Neural cell (in vitro differentiated cells): ENCODE measurements around the gene ITGB5. TPM values are rescaled to one million over a fixed set of nuclear protein-coding genes. Genes with fewer than 3 reads are reported as not detected.

Source experiments
- H2AFZ ChIP-seq: fragments of 200-600, 300-800 bp; sonication (generic), shearing (Covaris generic); 2 replicates; pipeline ENCODE4 v1.6.0; 2014; ENCODE audit warnings: low read depth, mild to moderate bottlenecking, antibody characterized with exemption, low read length, moderate library complexity
- H3F3A ChIP-seq: fragments of 200-600 bp; shearing (Covaris generic); 2 replicates; pipeline ENCODE4 v1.6.1; 2016; ENCODE audit warnings: mild to moderate bottlenecking, moderate library complexity, mixed read lengths, antibody characterized with exemption, low read length; ENCODE audit not compliant: insufficient read depth, poor library complexity, severe bottlenecking
- H3K27ac ChIP-seq: fragments of 200-600, 300-800 bp; sonication (generic), shearing (Covaris generic); 2 replicates; pipeline ENCODE4 v1.5.1; 2014; ENCODE audit warnings: mild to moderate bottlenecking, low read length, moderate library complexity
- H3K27me3 ChIP-seq: fragments of 300-800, 200-600 bp; sonication (generic), shearing (Covaris generic); 2 replicates; pipeline ENCODE4 v1.6.0; 2014; ENCODE audit warnings: mild to moderate bottlenecking, low read depth, low read length, moderate library complexity; ENCODE audit not compliant: insufficient read depth
- H3K36me3 ChIP-seq: fragments of 300-800, 200-600 bp; sonication (generic), shearing (Covaris generic); 2 replicates; pipeline ENCODE4 v1.5.1; 2014; ENCODE audit warnings: mild to moderate bottlenecking, antibody characterized with exemption, low read length, moderate library complexity; ENCODE audit not compliant: insufficient read depth
- H3K4me2 ChIP-seq: fragments of 300-800, 200-600 bp; sonication (generic), shearing (Covaris generic); 2 replicates; pipeline ENCODE4 v1.6.0; 2014; ENCODE audit warnings: mild to moderate bottlenecking, low read length
- H3K4me3 ChIP-seq: fragments of 300-800, 200-600 bp; sonication (generic), shearing (Covaris generic); 2 replicates; pipeline ENCODE4 v1.5.1; 2014; ENCODE audit warnings: mild to moderate bottlenecking, low read length, moderate library complexity
- H3K79me2 ChIP-seq: fragments of 200-600 bp; shearing (Covaris generic); replicated peaks from 2 replicates; pipeline ENCODE4 v1.6.0; 2014; ENCODE audit warnings: mild to moderate bottlenecking, low read length, moderate library complexity; ENCODE audit not compliant: insufficient read depth
- H3K9ac ChIP-seq: fragments of 300-800, 200-600 bp; sonication (generic), shearing (Covaris generic); 2 replicates; pipeline ENCODE4 v1.6.1; 2016; ENCODE audit warnings: mild to moderate bottlenecking, low read length, mixed read lengths
- H3K9me2 ChIP-seq: fragments of 200-600 bp; shearing (Covaris generic); 2 replicates; pipeline ENCODE4 v1.6.1; 2016; ENCODE audit warnings: mild to moderate bottlenecking, low read length, mixed read lengths; ENCODE audit not compliant: insufficient read depth
- H3K9me3 ChIP-seq: fragments of 200-600, 300-800 bp; sonication (generic), shearing (Covaris generic); 2 replicates; pipeline ENCODE4 v1.6.1; 2016; ENCODE audit warnings: mild to moderate bottlenecking, mixed run types, low read length, moderate library complexity, mixed read lengths
- H4K20me1 ChIP-seq: fragments of 200-600 bp; shearing (Covaris generic); 2 replicates; pipeline ENCODE4 v1.6.1; 2016; ENCODE audit warnings: mild to moderate bottlenecking, mixed run types; ENCODE audit not compliant: insufficient read depth
- CTCF ChIP-seq: fragments of 450-650 bp; IDR thresholded peaks from 2 replicates; pipeline ENCODE4 v1.5.1; 2014; ENCODE audit warnings: antibody characterized with exemption, mild to moderate bottlenecking, moderate library complexity; ENCODE audit not compliant: poor library complexity, severe bottlenecking
- EP300 ChIP-seq: fragments of 450-650 bp; conservative IDR thresholded peaks from 2 replicates; pipeline ENCODE4 v1.6.1; 2014; ENCODE audit warnings: antibody characterized with exemption, mild to moderate bottlenecking, moderate library complexity; ENCODE audit not compliant: poor library complexity, severe bottlenecking
- EZH2 ChIP-seq: fragments of 200-600, 300-800 bp; shearing (Covaris generic), sonication (generic); IDR thresholded peaks from 2 replicates; pipeline ENCODE4 v1.6.1; 2014; ENCODE audit warnings: antibody characterized with exemption, low read length, borderline replicate concordance, mild to moderate bottlenecking; ENCODE audit not compliant: insufficient read depth, poor library complexity, severe bottlenecking
- MXI1 ChIP-seq: fragments of 450-650 bp; conservative IDR thresholded peaks from 2 replicates; pipeline ENCODE4 v1.6.1; 2014; ENCODE audit warnings: antibody characterized with exemption, mild to moderate bottlenecking; ENCODE audit not compliant: poor library complexity, severe bottlenecking
- POLR2AphosphoS5 ChIP-seq: IDR thresholded peaks from 2 replicates; pipeline ENCODE4 v1.6.1; 2012
- RAD21 ChIP-seq: fragments of 450-650 bp; conservative IDR thresholded peaks from 2 replicates; pipeline ENCODE4 v1.6.1; 2014; ENCODE audit warnings: antibody characterized with exemption, mild to moderate bottlenecking, moderate library complexity
- REST ChIP-seq: IDR thresholded peaks from 2 replicates; pipeline ENCODE4 v1.6.1; 2012; ENCODE audit warnings: borderline replicate concordance
- SMC3 ChIP-seq: fragments of 450-650 bp; conservative IDR thresholded peaks from 2 replicates; pipeline ENCODE4 v1.6.1; 2014; ENCODE audit warnings: antibody characterized with exemption, mild to moderate bottlenecking, moderate library complexity; ENCODE audit not compliant: poor library complexity
- TAF1 ChIP-seq: IDR thresholded peaks from 2 replicates; pipeline ENCODE4 v1.6.1; 2012; ENCODE audit warnings: low read depth
- polyA plus RNA-seq: library from polyadenylated mRNA; depleted of rRNA; stranded (reverse); fragments of >200 nt; gene quantifications from 2 replicates; pipeline ENCODE4 v1.2.3, GENCODE V29; 2014

ITGB5 gene
- polyA plus RNA-seq, 1 donor from 2014 or later = 1.2 TPM

GRCh38 chr3:124748560-124749198, 138.5 kb downstream of the ITGB5 start:
- Histone ChIP-seq H4K20me1 (no peaks in the 10 kb centered on the region), H3K27ac (no peak overlapping the region), H3K9ac (no peak overlapping the region), H3K27me3 (no peaks in the 10 kb centered on the region), H3K9me3 (no peaks in the 10 kb centered on the region), H3K4me2 (no peak overlapping the region), H3K4me3 (no peak overlapping the region), H3K9me2 (no peaks in the 10 kb centered on the region), H2AFZ (no peak overlapping the region), H3K36me3 (no peaks in the 10 kb centered on the region), H3K79me2 (no peaks in the 10 kb centered on the region), H3F3A (no peaks in the 10 kb centered on the region)
- no peak for TF ChIP-seq SMC3
- no peak for TF ChIP-seq POLR2AphosphoS5
- TF ChIP-seq TAF1 = no peak
- TF ChIP-seq RAD21 = no peak
- TF ChIP-seq REST = no peak
- no peak for TF ChIP-seq CTCF
- TF ChIP-seq MXI1 = no peak
- no peak for TF ChIP-seq EZH2
- TF ChIP-seq EP300 = no peak

GRCh38 chr3:124747111-124747981, 139.8 kb downstream of the ITGB5 start:
- no peaks in the 10 kb centered on the region for H4K20me1 ChIP-seq
- no peaks in the 10 kb centered on the region for H3K9me3 ChIP-seq
- no peak overlapping the region for H3K9ac ChIP-seq
- H2AFZ ChIP-seq = no peak overlapping the region
- H3K79me2 ChIP-seq = no peaks in the 10 kb centered on the region
- H3F3A ChIP-seq = no peaks in the 10 kb centered on the region
- H3K27ac ChIP-seq = no peak overlapping the region
- no peaks in the 10 kb centered on the region for H3K36me3 ChIP-seq
- no peaks in the 10 kb centered on the region for H3K9me2 ChIP-seq
- no peaks in the 10 kb centered on the region for H3K27me3 ChIP-seq
- no peak overlapping the region for H3K4me3 ChIP-seq
- no peak overlapping the region for H3K4me2 ChIP-seq
- TF ChIP-seq CTCF (no peak), SMC3 (no peak), TAF1 (no peak), RAD21 (no peak), MXI1 (no peak), EZH2 (no peak), REST (no peak), POLR2AphosphoS5 (no peak), EP300 (no peak)
